Measurements from ENCODE around the gene NPAS1.
A peak's percentile ranks its signal among the peaks of the same experiment; 100 is the strongest.

Gene NPAS1

GRCh38 chr19:47020132-47020805 is 632 bp downstream of the NPAS1 start:
- no peak for DNase-seq

DNA sequence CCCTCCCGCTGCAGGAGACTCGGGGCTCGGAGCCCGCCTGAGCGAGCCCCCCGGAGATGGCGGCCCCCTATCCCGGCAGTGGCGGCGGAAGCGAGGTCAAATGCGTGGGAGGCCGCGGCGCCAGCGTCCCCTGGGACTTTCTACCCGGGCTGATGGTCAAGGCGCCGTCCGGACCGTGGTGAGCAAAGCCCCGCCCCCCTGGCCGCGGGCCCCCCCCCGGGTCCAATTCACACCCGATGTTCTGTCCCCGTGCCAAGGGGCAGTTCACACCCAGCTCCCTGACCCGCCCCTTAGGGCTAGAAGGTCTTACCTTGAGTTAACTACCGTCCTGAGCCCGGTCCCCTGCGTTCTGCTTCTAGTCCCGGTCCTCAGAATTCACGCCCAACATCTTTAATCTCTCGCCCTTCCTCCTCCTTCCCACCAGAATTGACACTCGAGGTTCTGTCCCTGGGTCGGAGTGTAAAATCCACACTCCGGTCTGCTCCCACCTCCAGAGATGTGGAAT is 1.4 kb downstream of the NPAS1 start:
- DNase-seq, result no peak

DNA sequence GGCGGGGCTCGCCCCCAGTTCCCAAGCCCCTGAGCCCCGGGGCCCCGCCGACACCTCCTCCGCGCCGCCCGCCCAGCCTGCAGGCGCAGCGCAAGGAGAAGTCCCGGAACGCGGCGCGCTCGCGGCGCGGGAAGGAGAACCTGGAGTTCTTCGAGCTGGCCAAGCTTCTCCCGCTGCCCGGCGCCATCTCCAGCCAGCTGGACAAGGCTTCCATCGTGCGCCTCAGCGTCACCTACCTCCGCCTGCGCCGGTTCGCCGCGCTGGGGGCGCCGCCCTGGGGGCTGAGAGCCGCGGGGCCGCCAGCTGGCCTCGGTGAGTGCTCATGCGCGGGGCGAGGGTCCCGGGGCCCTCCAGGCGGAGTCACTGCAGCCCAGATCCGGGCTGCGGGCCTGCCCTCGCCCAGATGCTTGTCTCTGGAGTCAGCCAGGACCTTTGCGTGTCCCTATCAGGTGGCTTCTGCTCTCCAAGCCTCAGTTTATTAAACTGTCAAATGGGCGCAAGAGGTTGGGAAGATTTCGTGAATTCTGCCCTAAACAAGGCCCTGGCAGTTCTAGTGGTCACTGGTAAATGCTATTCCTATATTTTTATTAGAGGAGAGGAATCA is 2.0 kb downstream of the NPAS1 start:
- DNase-seq, result no peak

DNA sequence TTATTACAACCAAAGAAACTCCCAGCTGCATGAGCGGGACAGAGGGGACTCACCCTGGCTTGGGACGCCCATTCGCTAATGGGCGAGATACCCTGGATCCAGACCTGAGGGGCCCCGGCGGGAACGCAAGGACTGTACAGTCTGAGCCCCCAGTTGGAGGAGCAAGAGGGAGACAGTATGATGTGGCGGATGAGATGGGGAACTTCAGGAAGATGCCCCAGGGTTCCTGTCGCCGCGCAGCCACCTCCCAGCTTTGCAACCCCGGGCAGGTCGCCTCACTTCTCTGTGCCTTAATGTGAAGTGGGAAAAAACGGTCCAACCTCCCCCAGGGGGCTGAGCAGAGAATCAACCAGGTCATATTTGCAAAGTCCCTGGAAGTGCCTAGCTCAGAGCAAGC is 2.5 kb downstream of the NPAS1 start:
- no peak for DNase-seq

DNA sequence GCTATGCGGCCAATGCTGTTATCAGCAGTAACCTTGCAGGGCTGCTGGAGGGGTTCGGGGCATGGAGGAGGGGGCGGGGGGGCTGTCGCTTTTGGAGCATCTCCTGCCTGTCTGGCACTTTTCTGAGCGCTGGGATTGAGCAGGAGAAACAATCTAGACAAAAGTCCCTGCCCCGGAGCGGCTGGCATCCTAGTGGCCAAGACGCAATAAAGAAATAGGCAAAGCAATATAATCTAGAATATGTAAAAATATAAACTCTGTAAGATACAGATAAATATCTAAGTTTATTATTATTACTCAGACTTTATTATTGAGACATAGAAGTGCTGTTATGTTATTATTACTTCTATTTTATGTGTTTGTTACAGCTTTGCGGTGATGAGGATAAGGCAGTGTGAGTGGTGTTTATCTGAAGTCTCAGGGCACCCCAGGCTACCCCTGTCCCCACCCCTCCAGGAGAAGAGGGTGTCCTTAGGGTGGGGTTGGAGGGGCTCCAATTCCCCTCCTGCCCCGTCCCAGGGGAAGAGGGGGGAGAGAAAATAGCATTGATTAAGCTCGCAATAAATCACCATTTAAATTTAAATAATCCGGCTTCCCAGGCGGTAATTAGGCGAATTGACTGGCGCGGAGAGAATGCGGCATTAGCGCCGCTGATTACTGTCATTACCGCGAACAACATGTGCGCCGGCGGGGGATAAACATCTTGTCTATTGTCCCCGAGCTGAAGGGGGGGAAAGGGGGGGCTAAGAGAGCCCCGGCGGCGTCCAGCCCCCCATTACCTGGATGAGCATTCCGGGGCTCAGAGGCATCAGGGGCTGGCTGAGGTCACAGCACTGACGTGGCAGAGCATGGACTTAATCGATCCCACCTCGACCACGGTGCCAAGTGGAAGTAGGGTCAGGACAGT is 3.2 kb downstream of the NPAS1 start:
- DNase-seq, result no peak

- DNase-seq, result no peak
Measured at GRCh38 chr19:47023448-47023794, 3.8 kb downstream of the NPAS1 start.

DNA sequence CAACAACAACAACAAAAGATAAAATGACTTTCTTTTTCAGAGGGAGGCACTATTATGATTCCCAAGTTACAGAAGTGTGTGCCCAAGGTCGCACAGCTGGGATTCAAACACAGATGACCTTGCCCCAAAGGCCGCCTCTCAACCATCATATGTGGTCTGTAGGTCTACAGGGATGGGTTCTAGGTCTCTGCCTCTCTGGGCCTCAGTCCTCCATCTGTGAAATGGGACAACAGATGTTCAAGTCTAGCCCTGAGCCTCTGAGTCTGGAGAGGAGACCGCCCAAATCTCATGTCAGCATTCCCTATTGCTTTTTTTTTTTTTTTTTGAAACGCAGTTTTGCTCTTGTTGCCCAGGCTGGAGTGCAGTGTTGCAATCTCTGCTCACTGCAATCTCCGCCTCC is 4.9 kb downstream of the NPAS1 start:
- DNase-seq, result no peak

DNA sequence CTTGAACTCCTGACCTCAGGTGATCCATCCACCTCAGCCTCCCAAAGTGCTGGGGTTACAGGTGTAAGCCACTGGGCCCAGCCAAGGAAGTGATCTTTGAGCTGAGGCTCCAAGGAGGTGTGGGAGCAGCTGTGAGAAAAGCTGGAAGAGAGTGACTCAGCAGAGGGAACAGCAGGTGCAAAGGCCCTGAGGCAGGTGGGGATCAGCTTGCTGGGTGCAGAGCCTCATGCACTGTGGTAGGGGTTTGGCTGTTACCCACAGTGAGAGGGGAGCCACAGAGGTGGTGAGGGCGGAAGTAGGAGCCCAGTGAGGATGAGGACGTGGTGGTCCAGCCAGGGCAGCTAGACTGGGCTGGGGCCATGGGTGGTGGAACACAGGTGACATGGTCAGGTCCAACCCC is 6.5 kb downstream of the NPAS1 start:
- DNase-seq, result no peak

GRCh38 chr19:47026889-47027288 is 7.3 kb downstream of the NPAS1 start:
- no peak for DNase-seq

- DNase-seq, result no peak
Measured at GRCh38 chr19:47027586-47028088, 8.0 kb downstream of the NPAS1 start.

DNA sequence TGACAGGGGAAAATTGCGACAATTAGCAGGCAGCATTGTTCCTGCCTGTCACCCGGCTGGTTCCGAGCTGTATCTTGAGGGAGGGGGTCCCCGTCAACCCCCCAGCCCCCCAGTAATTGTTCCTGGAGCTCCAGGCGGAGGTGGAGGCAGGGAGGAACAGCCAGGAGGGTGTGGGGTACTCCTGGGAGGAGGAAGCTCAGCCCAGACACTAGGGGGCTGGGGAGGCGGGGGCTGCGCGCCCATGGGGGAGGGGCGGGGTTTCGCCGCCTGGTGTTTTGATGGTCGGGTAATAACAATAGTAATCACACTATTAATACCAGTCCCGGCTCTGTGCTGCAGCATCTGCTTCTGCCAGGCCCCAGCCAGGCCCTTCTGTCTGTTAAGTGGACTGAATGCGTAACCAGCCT is 8.6 kb downstream of the NPAS1 start:
- no peak for DNase-seq

GRCh38 chr19:47032171-47032811 is 12.7 kb downstream of the NPAS1 start:
- peak; percentile 73 for DNase-seq

DNA sequence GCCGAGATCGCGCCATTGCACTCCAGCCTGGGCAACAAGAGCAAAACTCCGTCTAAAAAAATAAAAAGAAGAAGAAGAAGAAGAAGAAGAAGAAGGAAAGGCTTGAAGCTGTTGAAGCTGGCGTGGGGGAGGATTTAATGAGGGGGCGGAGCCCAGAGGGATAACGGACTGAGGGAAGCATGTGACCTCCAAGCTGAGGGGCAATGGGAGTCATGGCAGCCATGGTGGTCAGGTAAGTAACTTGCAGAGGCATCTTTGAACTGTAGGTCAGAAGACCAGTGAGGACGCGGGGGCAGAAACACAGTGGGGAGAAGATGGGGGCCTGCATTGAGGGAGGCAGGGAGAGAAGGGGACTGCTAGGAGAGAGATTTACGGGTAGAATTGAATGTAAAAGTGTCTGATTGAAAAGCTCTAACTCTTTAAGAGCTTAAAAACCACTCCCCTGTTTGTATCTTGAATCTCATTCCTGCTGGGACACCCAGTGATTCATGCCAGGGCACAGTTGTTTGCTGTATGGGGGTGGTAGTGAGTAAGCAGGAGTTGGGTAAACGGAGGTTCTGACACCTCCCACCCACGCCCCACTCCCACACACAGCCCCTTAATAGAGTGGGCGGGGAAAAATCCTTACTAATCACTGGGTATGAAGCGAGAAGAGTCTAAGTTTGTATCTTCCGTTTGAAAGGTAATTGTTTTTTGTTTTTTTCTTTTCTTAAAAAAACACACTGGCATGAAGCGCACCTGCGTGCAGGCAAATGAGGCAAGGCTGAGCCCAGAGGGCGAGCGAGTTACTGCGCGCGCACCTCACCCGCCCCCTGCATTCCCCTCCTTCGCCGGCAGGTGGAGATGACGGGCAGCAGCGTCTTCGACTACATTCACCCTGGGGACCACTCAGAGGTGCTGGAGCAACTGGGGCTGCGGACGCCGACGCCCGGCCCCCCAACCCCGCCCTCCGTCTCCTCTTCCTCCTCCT is 15.8 kb downstream of the NPAS1 start:
- DNase-seq, result peak; percentile 97

- no peak for DNase-seq
Measured at GRCh38 chr19:47036097-47036651, 16.5 kb downstream of the NPAS1 start.

DNA sequence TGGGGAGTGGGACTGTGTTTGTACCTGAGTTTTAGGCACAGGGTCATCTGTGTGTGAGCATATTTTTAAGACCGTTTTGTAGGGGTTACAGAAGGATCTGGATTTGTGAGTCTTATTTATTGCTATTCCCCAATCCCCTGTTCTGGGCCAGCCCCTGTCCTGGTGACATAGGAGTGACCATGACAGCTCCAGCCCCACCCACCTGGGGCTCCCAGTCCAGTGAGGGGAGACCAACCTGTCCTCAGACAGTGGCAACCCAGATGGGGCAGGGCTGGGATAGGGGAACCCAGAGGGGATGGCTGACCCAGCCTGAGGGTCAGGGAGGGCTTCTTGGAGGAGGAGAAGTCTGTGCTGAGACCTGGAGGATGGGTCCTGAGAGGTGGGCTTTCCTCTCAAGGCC is 18.1 kb downstream of the NPAS1 start:
- DNase-seq, result no peak

- DNase-seq, result no peak
Measured at GRCh38 chr19:47039239-47039874, 19.7 kb downstream of the NPAS1 start.

- no peak for DNase-seq
Measured at GRCh38 chr19:47040869-47041268, 21.2 kb downstream of the NPAS1 start.

- no peak for DNase-seq
Measured at GRCh38 chr19:47044946-47045866, 25.6 kb downstream of the NPAS1 start.

DNA sequence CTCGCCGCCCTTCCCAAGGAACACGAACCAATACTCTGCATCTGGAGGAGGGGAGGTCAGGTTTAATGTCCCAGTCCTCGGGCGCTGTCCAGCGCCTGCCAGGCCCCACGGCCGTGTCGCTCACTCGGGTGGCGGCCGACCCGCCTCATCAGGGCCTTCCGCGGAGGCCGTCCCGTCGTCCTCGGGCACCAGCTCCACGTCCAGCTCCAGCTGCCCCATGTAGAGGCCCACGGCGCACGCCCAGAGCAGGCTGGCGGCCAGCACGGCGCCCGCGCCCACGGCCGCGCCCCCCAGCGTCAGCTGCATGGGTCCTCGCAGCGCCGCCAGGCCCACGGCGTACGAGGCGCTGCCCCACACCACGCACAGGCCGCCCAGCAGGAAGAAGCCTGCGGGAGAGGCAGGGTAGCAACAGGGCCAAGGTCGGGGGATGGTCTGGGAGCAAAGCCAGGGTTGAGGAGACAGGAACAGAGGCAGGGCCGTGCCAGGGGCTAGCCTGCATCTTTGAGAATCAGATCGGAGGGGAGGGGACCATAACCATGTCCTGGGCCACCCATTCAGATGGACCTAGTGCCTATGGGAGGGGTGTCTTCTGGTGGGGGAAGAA is 26.3 kb downstream of the NPAS1 start:
- DNase-seq, result no peak
